Measurements from ENCODE around the gene KIF5B. TPM values are rescaled to one million over a fixed set of nuclear protein-coding genes. Genes with fewer than 3 reads are reported as not detected.

Gene KIF5B
- total and polyA plus RNA-seq, 10 of the 15 experiments (the other 5 are each of a cell fraction or from before 2014, with no cell fraction given), result 14.7 to 47.4 (median 33.1) TPM

GRCh38 chr10:32056136-32057035 lies at the start of gene KIF5B (continued):
- 0 out of 2 replicates have a peak, but pooled peaks have one; percentile 31 for TF ChIP-seq ZNF217 (IDR thresholded peaks at IDR 0.05)
- TF ChIP-seq HDGF (IDR thresholded peaks at IDR 0.05), result no peak
- no peak for TF ChIP-seq CREB1 (IDR thresholded peaks at IDR 0.05; ENCODE audit: low read depth)
- 0 out of 2 replicates have a peak, but pooled peaks have one; percentile 4 for TF ChIP-seq MEF2A (IDR thresholded peaks at IDR 0.05; ENCODE audit: insufficient read depth, low read depth, low read length)
- TF ChIP-seq PML (IDR thresholded peaks at IDR 0.05; ENCODE audit: low read length), result peak; percentile 92
- TF ChIP-seq ZNF687 (IDR thresholded peaks at IDR 0.05), result peak; percentile 80
- peak; percentile 96 for TF ChIP-seq YY1 (IDR thresholded peaks at IDR 0.05; ENCODE audit: low read depth, low read length)
- TF ChIP-seq NBN (IDR thresholded peaks at IDR 0.05), result no peak
- TF ChIP-seq SIX5 (IDR thresholded peaks at IDR 0.05; ENCODE audit: low read depth, low read length, severe bottlenecking), result no peak
- 0 out of 2 replicates have a peak, but pooled peaks have one; percentile 34 for TF ChIP-seq RCOR1 (conservative IDR thresholded peaks at IDR 0.05; ENCODE audit: low read depth, low read length)
- TF ChIP-seq MTA2 (IDR thresholded peaks at IDR 0.05; ENCODE audit: low read depth), result no peak
- no peak for TF ChIP-seq PBX3 (IDR thresholded peaks at IDR 0.05; ENCODE audit: insufficient replicate concordance, low read depth, low read length)
- TF ChIP-seq NKRF (conservative IDR thresholded peaks at IDR 0.05), result peak; percentile 81
- TF ChIP-seq POU2F2 (IDR thresholded peaks at IDR 0.05; ENCODE audit: borderline replicate concordance, low read depth, low read length), result peak; percentile 75; the same call in 1 of the 3 replicates
- peak; percentile 59; the same call in 1 of the 2 replicates for TF ChIP-seq NR2F1 (conservative IDR thresholded peaks at IDR 0.05)
- 0 out of 2 replicates have a peak, but pooled peaks have one; percentile 26 for TF ChIP-seq RFX5 (IDR thresholded peaks at IDR 0.05; ENCODE audit: low read depth, low read length)
- peak; percentile 40; the same call in 1 of the 2 replicates for TF ChIP-seq MAX (IDR thresholded peaks at IDR 0.05; ENCODE audit: low read depth, low read length)
- peak in 1 of 2 experiments; percentile 35; a peak in 1 of 4 replicates for TF ChIP-seq BHLHE40 (IDR thresholded peaks at IDR 0.05; ENCODE audit: borderline replicate concordance in 1 of 2, low read depth in 2 of 2, low read length in 1 of 2)
- peak; percentile 51; the same call in 1 of the 2 replicates for TF ChIP-seq DPF2 (IDR thresholded peaks at IDR 0.05)
- peak; percentile 77 for TF ChIP-seq E2F4 (IDR thresholded peaks at IDR 0.05; ENCODE audit: low read depth, low read length)
- TF ChIP-seq SUZ12 (IDR thresholded peaks at IDR 0.05; ENCODE audit: unreplicated experiment), result no peak

Data from GM12878 (cell line).